RPMI8226 (cell line): ENCODE results near the gene KCNAB1.

Experiments
- DNase-seq: peaks from one replicate; pipeline ENCODE4 v3.0.0-alpha.2; 2015

The KCNAB1 gene

GRCh38 chr3:156417559-156418132 is 297.3 kb downstream of the KCNAB1 start:
- no peak for DNase-seq

GRCh38 chr3:156418428-156418827 is 298.1 kb downstream of the KCNAB1 start:
- DNase-seq, result no peak

- no peak for DNase-seq
Measured at GRCh38 chr3:156421534-156421933, 301.2 kb downstream of the KCNAB1 start.

GRCh38 chr3:156424758-156425157 is 304.4 kb downstream of the KCNAB1 start:
- DNase-seq, result no peak

- DNase-seq, result no peak
Measured at GRCh38 chr3:156425651-156426050, 305.3 kb downstream of the KCNAB1 start.

- DNase-seq, result no peak
Measured at GRCh38 chr3:156429125-156429524, 308.7 kb downstream of the KCNAB1 start.

- DNase-seq, result no peak
Measured at GRCh38 chr3:156431334-156432124, 311.2 kb downstream of the KCNAB1 start.

- DNase-seq, result no peak
Measured at GRCh38 chr3:156432563-156432962, 312.2 kb downstream of the KCNAB1 start.

- DNase-seq, result no peak
Measured at GRCh38 chr3:156433138-156433537, 312.8 kb downstream of the KCNAB1 start.

GRCh38 chr3:156433910-156434309 is 313.5 kb downstream of the KCNAB1 start:
- no peak for DNase-seq

GRCh38 chr3:156434921-156435320 is 314.5 kb downstream of the KCNAB1 start:
- no peak for DNase-seq

GRCh38 chr3:156443079-156443478 is 322.7 kb downstream of the KCNAB1 start:
- DNase-seq, result no peak

- no peak for DNase-seq
Measured at GRCh38 chr3:156445117-156446090, 325.0 kb downstream of the KCNAB1 start.

- peak; percentile 51 for DNase-seq
Measured at GRCh38 chr3:156448300-156448699, 327.9 kb downstream of the KCNAB1 start.

- peak; percentile 64 for DNase-seq
Measured at GRCh38 chr3:156449710-156450574, 329.6 kb downstream of the KCNAB1 start.

- peak; percentile 59 for DNase-seq
Measured at GRCh38 chr3:156455839-156456238, 335.5 kb downstream of the KCNAB1 start.

- DNase-seq, result no peak
Measured at GRCh38 chr3:156456771-156457224, 336.4 kb downstream of the KCNAB1 start.

GRCh38 chr3:156459434-156459833 is 339.1 kb downstream of the KCNAB1 start:
- DNase-seq, result no peak

GRCh38 chr3:156460206-156460611 is 339.8 kb downstream of the KCNAB1 start:
- no peak for DNase-seq

- no peak for DNase-seq
Measured at GRCh38 chr3:156461889-156462288, 341.5 kb downstream of the KCNAB1 start.

- DNase-seq, result no peak
Measured at GRCh38 chr3:156463123-156463522, 342.7 kb downstream of the KCNAB1 start.

- DNase-seq, result no peak
Measured at GRCh38 chr3:156465194-156465593, 344.8 kb downstream of the KCNAB1 start.
